K562 (cell line): ENCODE measurements around the gene LUC7L3. TPM values are rescaled to one million over a fixed set of nuclear protein-coding genes. Genes with fewer than 3 reads are reported as not detected.
A peak's percentile ranks its signal among the peaks of the same experiment; 100 is the strongest.

Experiments used
- ATAC-seq: fragments of 200-7000 bp; cut with Tn5 transposase; 3 replicates; pipeline ENCODE4 v1.9.1; 2020; ENCODE audit warnings: moderate library complexity
- BruUV-seq: library from RNA; stranded (reverse); fragments of 400-500 nt; replicated peaks from 2 replicates; lab custom pipeline; 2021; lab: Mats Ljungman, UMichigan
- CTCF ChIA-PET: fragments of 300-600 bp; formaldehyde crosslinking; extraction: SDS; loops from one replicate; lab custom pipeline; 2021; ENCODE audit warnings: low intra/inter-chr PET ratio; lab: Yijun Ruan, JAX
- POLR2A ChIA-PET: fragments of 300-600, 350-650 bp; sonication (Branson Sonifier 250); formaldehyde crosslinking; extraction: SDS; loops from one replicate; lab custom pipeline; 2021; ENCODE audit warnings: antibody characterized with exemption, inconsistent platforms; lab: Yijun Ruan, JAX
- DNase-seq, 4 experiments: peaks; one replicate each; pipeline versions ENCODE4 v3.0.0 to v3.0.0-alpha.2; 2011 to 2018; ENCODE audit warnings: low spot score in 3 of 4, mixed read lengths in 3 of 4; ENCODE audit errors: extremely low read depth in 1 of 4
- FAIRE-seq: peaks from 2 replicates; lab custom pipeline; 2011; peaks lifted over from hg19 to GRCh38; lab: Jason Lieb, UNC
- H2AFZ ChIP-seq: 2 replicates; pipeline ENCODE4 v1.6.0; 2011; ENCODE audit warnings: low read depth, low read length, control low read depth, inconsistent platforms
- H3K27ac ChIP-seq: fragments of 200-600 bp; 3 replicates; pipeline ENCODE4 v1.8.0; 2011; ENCODE audit warnings: low read depth, mild to moderate bottlenecking, control low read depth, inconsistent platforms, low read length, moderate library complexity, mixed read lengths; ENCODE audit errors: extremely low read depth
- H3K27me3 ChIP-seq, 2 experiments: fragments of 300-600 bp in 1 of 2; 2 replicates in 1 of 2; 3 replicates in 1 of 2; pipeline versions ENCODE4 v1.6.0 to v1.8.0; 2011; ENCODE audit warnings: inconsistent platforms in 2 of 2, low read length in 2 of 2, mild to moderate bottlenecking in 1 of 2, mixed read lengths in 1 of 2, moderate library complexity in 1 of 2; ENCODE audit not compliant: control insufficient read depth in 2 of 2, insufficient read depth in 2 of 2
- H3K36me3 ChIP-seq: fragments of 300-600 bp; 3 replicates; pipeline ENCODE4 v1.8.0; 2011; ENCODE audit warnings: mild to moderate bottlenecking, low read length, inconsistent platforms; ENCODE audit not compliant: control insufficient read depth, insufficient read depth
- H3K4me1 ChIP-seq, 2 experiments: fragments of 200-600 bp in 1 of 2; replicated peaks in 1 of 2; 2 replicates in 1 of 2; 3 replicates in 1 of 2; pipeline versions ENCODE4 v1.5.1 to v1.8.0; 2011; ENCODE audit warnings: inconsistent platforms in 2 of 2, low read length in 2 of 2, mild to moderate bottlenecking in 1 of 2, mixed read lengths in 1 of 2, moderate library complexity in 1 of 2; ENCODE audit not compliant: control insufficient read depth in 2 of 2, insufficient read depth in 2 of 2
- H3K4me2 ChIP-seq: 2 replicates; pipeline ENCODE4 v1.6.1; 2011; ENCODE audit warnings: low read length, control low read depth, inconsistent platforms, mixed read lengths; ENCODE audit not compliant: insufficient read depth
- H3K4me3 ChIP-seq: fragments of 200-600 bp; sonication (generic), shearing (Covaris generic); 2 replicates; pipeline ENCODE4 v1.5.1; 2016; ENCODE audit warnings: control low read depth, inconsistent platforms
- H3K79me2 ChIP-seq: fragments of 200-600 bp; 3 replicates; pipeline ENCODE4 v1.8.0; 2011; ENCODE audit warnings: low read length, inconsistent platforms; ENCODE audit not compliant: control insufficient read depth, insufficient read depth
- H3K9ac ChIP-seq, 2 experiments: 2 replicates each; pipeline versions ENCODE4 v1.6.0 to v1.6.1; 2011; ENCODE audit warnings: low read depth in 2 of 2, low read length in 2 of 2, control low read depth in 1 of 2, inconsistent platforms in 1 of 2, mild to moderate bottlenecking in 1 of 2, mixed read lengths in 1 of 2; ENCODE audit not compliant: insufficient read depth in 1 of 2
- H3K9me1 ChIP-seq: one replicate; pipeline ENCODE4 v1.6.0; 2011; ENCODE audit warnings: inconsistent platforms, mild to moderate bottlenecking, low read length, moderate library complexity; ENCODE audit not compliant: control insufficient read depth, insufficient read depth
- H3K9me3 ChIP-seq: replicated peaks from 2 replicates; pipeline ENCODE4 v1.5.1; 2011; ENCODE audit warnings: low read depth, low read length, inconsistent platforms; ENCODE audit not compliant: control insufficient read depth, insufficient read depth
- H4K20me1 ChIP-seq: replicated peaks from 2 replicates; pipeline ENCODE4 v1.6.1; 2011; ENCODE audit warnings: low read length, inconsistent platforms, mixed read lengths; ENCODE audit not compliant: control insufficient read depth, insufficient read depth
- BRF2 ChIP-seq: IDR thresholded peaks from 3 replicates; pipeline ENCODE4 v1.6.1; 2011; ENCODE audit warnings: borderline replicate concordance, mild to moderate bottlenecking; ENCODE audit not compliant: insufficient read length, insufficient read depth
- ZNF184 ChIP-seq: sonication (generic); formaldehyde crosslinking; IDR thresholded peaks from 2 replicates; pipeline ENCODE4 v1.5.0; 2020; ENCODE audit warnings: missing genetic modification reagents
- WGBS: fragments of 100-300 bp; shearing (Covaris generic); methylation state at CpG from one replicate; pipeline ENCODE4 v1.1.6; 2016; ENCODE audit warnings: low coverage, mixed read lengths; ENCODE audit not compliant: insufficient coverage; ENCODE audit errors: missing lambda C conversion rate; 5-methylcytosine and 5-hydroxymethylcytosine counted together
- in situ Hi-C: fragments of 300-500 bp; cut with MboI; formaldehyde crosslinking; loops from 4 replicates; pipeline ENCODE4 v1.15.0; 2018; ENCODE audit warnings: inconsistent platforms, mixed read lengths
- intact Hi-C: fragments of 100-400 bp; cut with micrococcal nuclease; formaldehyde crosslinking; loops from 2 replicates; pipeline ENCODE4 v1.14.2; 2022
- polyA plus RNA-seq, 8 experiments: library from polyadenylated mRNA; depleted of rRNA in 4 of 8; stranded (reverse) in 5 of 8; unstranded in 3 of 8; fragments of >200 nt; fragmentation: Nextera tagmentation in 2 of 8; fragmentation: Illumina TruSeq in 1 of 8; extraction: Ambion mirVana in 2 of 8; extraction: Trizol in 1 of 8; gene quantifications; 2 replicates each; pipeline versions ENCODE4 v1.2.1 to v1.2.3, GENCODE V29; 2011 to 2014; ENCODE audit warnings: inconsistent platforms in 1 of 8, missing spikeins in 1 of 8
- total RNA-seq, 7 experiments: library from RNA; depleted of rRNA in 6 of 7; stranded (reverse); fragments of >200 nt in 6 of 7; fragmentation: Illumina TruSeq in 2 of 7; extraction: Trizol in 2 of 7; gene quantifications; 2 replicates each; pipeline versions ENCODE4 v1.2.1 to v1.2.3, GENCODE V29; 2011 to 2021; ENCODE audit warnings: low replicate concordance in 1 of 7

LUC7L3 gene
- total and polyA plus RNA-seq, 9 of the 15 experiments (the other 6 are each of a cell fraction or from before 2014, with no cell fraction given): 80.8 to 284 (median 127) TPM

- peak; percentile 70; the same call in 1 of the 2 replicates for TF ChIP-seq ZNF184 (CRISPR knock-in tag)
- no peak for TF ChIP-seq BRF2
- TF ChIP-seq, all 486 proteins: peak for 1
- H3K27ac ChIP-seq: no peak overlapping the region
- CTCF ChIA-PET: no interaction called here
- POLR2A ChIA-PET: interaction anchor here (0.5 to 2.2 kb wide), 5 partner anchors 11 to 70 kb away, joined by 3 to 8 read pairs (median 5); no protein-coding TSS in a partner anchor
- H4K20me1 ChIP-seq: no peaks in the 10 kb centered on the region
- peaks cover 5 to 8% of the 10 kb centered on the region in 2 experiments; a peak in 3 of 5 replicates for H3K4me1 ChIP-seq
- no peak for ATAC-seq
- H3K4me2 ChIP-seq: no peak overlapping the region
- H3K36me3 ChIP-seq: no peaks in the 10 kb centered on the region
- 53% methylated on average over 2 of the region's 2 CpGs for WGBS
- intact Hi-C loops (loop anchor here (5.0 kb wide), 1 partner anchor 40 kb away; no protein-coding TSS in a partner anchor), in situ Hi-C loops (no loop called here)
- no peak overlapping the region for H2AFZ ChIP-seq
- H3K27me3 ChIP-seq: no peaks in the 10 kb centered on the region
- no peak overlapping the region for H3K4me3 ChIP-seq
- FAIRE-seq: no peak
- no peak for DNase-seq
- no peaks in the 10 kb centered on the region for H3K79me2 ChIP-seq
- BruUV-seq: no TSS peak
- H3K9ac ChIP-seq: no peak overlapping the region
- H3K9me3 ChIP-seq: no peaks in the 10 kb centered on the region
- H3K9me1 ChIP-seq: no peaks in the 10 kb centered on the region
Measured at GRCh38 chr17:50762177-50762576, 42.8 kb downstream of the LUC7L3 start.
